ENCODE results near the gene CBARP.

GRCh38 chr19:1206864-1207450, 30.8 kb downstream of the CBARP start:
- TF ChIP-seq, protein P1, sequence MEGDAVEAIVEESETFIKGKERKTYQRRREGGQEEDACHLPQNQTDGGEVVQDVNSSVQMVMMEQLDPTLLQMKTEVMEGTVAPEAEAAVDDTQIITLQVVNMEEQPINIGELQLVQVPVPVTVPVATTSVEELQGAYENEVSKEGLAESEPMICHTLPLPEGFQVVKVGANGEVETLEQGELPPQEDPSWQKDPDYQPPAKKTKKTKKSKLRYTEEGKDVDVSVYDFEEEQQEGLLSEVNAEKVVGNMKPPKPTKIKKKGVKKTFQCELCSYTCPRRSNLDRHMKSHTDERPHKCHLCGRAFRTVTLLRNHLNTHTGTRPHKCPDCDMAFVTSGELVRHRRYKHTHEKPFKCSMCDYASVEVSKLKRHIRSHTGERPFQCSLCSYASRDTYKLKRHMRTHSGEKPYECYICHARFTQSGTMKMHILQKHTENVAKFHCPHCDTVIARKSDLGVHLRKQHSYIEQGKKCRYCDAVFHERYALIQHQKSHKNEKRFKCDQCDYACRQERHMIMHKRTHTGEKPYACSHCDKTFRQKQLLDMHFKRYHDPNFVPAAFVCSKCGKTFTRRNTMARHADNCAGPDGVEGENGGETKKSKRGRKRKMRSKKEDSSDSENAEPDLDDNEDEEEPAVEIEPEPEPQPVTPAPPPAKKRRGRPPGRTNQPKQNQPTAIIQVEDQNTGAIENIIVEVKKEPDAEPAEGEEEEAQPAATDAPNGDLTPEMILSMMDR (conservative IDR thresholded peaks at IDR 0.05; ENCODE audit: low read depth, low read length), result no peak
- no peak for TF ChIP-seq POLR2A (IDR thresholded peaks at IDR 0.05; ENCODE audit: low read depth, low read length)
- no peak for TF ChIP-seq MXI1 (IDR thresholded peaks at IDR 0.05; ENCODE audit: borderline replicate concordance, low read depth, low read length)
- TF ChIP-seq RCOR1 (IDR thresholded peaks at IDR 0.05; ENCODE audit: insufficient replicate concordance, low read length), result no peak
- no peak for TF ChIP-seq RAD21 (IDR thresholded peaks at IDR 0.05; ENCODE audit: low read length)
- no peak for TF ChIP-seq FOS (IDR thresholded peaks at IDR 0.05; ENCODE audit: low read depth, low read length)
- TF ChIP-seq, protein P2, sequence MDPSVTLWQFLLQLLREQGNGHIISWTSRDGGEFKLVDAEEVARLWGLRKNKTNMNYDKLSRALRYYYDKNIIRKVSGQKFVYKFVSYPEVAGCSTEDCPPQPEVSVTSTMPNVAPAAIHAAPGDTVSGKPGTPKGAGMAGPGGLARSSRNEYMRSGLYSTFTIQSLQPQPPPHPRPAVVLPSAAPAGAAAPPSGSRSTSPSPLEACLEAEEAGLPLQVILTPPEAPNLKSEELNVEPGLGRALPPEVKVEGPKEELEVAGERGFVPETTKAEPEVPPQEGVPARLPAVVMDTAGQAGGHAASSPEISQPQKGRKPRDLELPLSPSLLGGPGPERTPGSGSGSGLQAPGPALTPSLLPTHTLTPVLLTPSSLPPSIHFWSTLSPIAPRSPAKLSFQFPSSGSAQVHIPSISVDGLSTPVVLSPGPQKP (IDR thresholded peaks at IDR 0.05; ENCODE audit: borderline replicate concordance, low read depth, low read length), result no peak
- no peak for TF ChIP-seq BHLHE40 (IDR thresholded peaks at IDR 0.05; ENCODE audit: low read depth, low read length)
